H1 (cell line): ENCODE measurements around the gene AGPAT2. TPM values are rescaled to one million over a fixed set of nuclear protein-coding genes. Genes with fewer than 3 reads are reported as not detected.

Source experiments
- CTCF ChIA-PET: fragments of 300-600 bp; sonication (Branson Sonifier 250); formaldehyde crosslinking; loops from one replicate; lab custom pipeline; 2021; ENCODE audit not compliant: partially characterized antibody; lab: Charles Lee
- POLR2A ChIA-PET: fragments of 300-600 bp; sonication (Branson Sonifier 250); formaldehyde crosslinking; loops from one replicate; lab custom pipeline; 2021; ENCODE audit warnings: inconsistent platforms; ENCODE audit not compliant: partially characterized antibody; lab: Charles Lee
- DNase-seq, 2 experiments: peaks; one replicate each; pipeline versions ENCODE4 v3.0.0 to v3.0.0-alpha.2; 2010 to 2022; ENCODE audit warnings: low spot score in 2 of 2, low read depth in 1 of 2, mixed read lengths in 1 of 2
- FAIRE-seq: peaks from 2 replicates; lab custom pipeline; 2011; peaks lifted over from hg19 to GRCh38; lab: Jason Lieb, UNC
- H2AFZ ChIP-seq: 2 replicates; pipeline ENCODE4 v1.8.1; 2012; ENCODE audit warnings: low read length, inconsistent platforms
- H2AK5ac ChIP-seq: 2 replicates; pipeline ENCODE4 v1.6.1; 2013; ENCODE audit warnings: low read depth, low read length
- H2BK120ac ChIP-seq: replicated peaks from 2 replicates; pipeline ENCODE3; 2013; ENCODE audit warnings: low read depth, low read length, inconsistent platforms
- H2BK12ac ChIP-seq: 2 replicates; pipeline ENCODE4 v1.6.1; 2013; ENCODE audit warnings: low read depth, low read length
- H2BK15ac ChIP-seq: 2 replicates; pipeline ENCODE4 v1.6.1; 2013; ENCODE audit warnings: low read length
- H2BK20ac ChIP-seq: 2 replicates; pipeline ENCODE4 v1.6.1; 2013; ENCODE audit warnings: low read length
- H2BK5ac ChIP-seq: 2 replicates; pipeline ENCODE4 v1.6.1; 2013; ENCODE audit warnings: low read depth, low read length
- H3K14ac ChIP-seq: 2 replicates; pipeline ENCODE4 v1.6.1; 2013; ENCODE audit warnings: inconsistent platforms; ENCODE audit not compliant: insufficient read length
- H3K18ac ChIP-seq: 2 replicates; pipeline ENCODE4 v1.6.1; 2013; ENCODE audit warnings: low read length; ENCODE audit errors: extremely low read depth
- H3K23ac ChIP-seq: 2 replicates; pipeline ENCODE4 v1.6.1; 2013; ENCODE audit warnings: inconsistent platforms; ENCODE audit not compliant: insufficient read length
- H3K23me2 ChIP-seq: 2 replicates; pipeline ENCODE4 v1.6.1; 2013; ENCODE audit warnings: low read depth, low read length
- H3K27ac ChIP-seq: 2 replicates; pipeline ENCODE4 v1.6.1; 2011; ENCODE audit warnings: low read depth, low read length, inconsistent platforms
- H3K27me3 ChIP-seq, 4 experiments: replicated peaks in 1 of 4; 1 replicate in 1 of 4; 2 replicates in 3 of 4; pipeline versions ENCODE4 v1.6.1 to v1.8.1; 2011 to 2013; ENCODE audit warnings: low read length in 3 of 4, mild to moderate bottlenecking in 3 of 4, inconsistent platforms in 2 of 4, mixed read lengths in 2 of 4, moderate library complexity in 1 of 4; ENCODE audit not compliant: control insufficient read depth in 3 of 4, insufficient read depth in 3 of 4; ENCODE audit errors: extremely low read depth in 1 of 4
- H3K36me3 ChIP-seq, 4 experiments: 2 replicates each; pipeline versions ENCODE4 v1.6.1 to v1.8.1; 2011 to 2013; ENCODE audit warnings: mild to moderate bottlenecking in 4 of 4, low read length in 3 of 4, moderate library complexity in 2 of 4, control low read depth in 1 of 4, inconsistent platforms in 1 of 4; ENCODE audit not compliant: insufficient read depth in 4 of 4, control insufficient read depth in 2 of 4
- H3K4ac ChIP-seq: replicated peaks from 2 replicates; pipeline ENCODE3; 2013; ENCODE audit warnings: low read length, low read depth, mixed read lengths, inconsistent platforms; ENCODE audit not compliant: insufficient read length
- H3K4me1 ChIP-seq, 4 experiments: replicated peaks in 1 of 4; 1 replicate in 1 of 4; 2 replicates in 3 of 4; pipeline versions ENCODE4 v1.6.1 to v1.8.1; 2011 to 2013; ENCODE audit warnings: low read length in 3 of 4, inconsistent platforms in 2 of 4, mixed read lengths in 1 of 4; ENCODE audit not compliant: insufficient read depth in 4 of 4, control insufficient read depth in 3 of 4
- H3K4me2 ChIP-seq, 2 experiments: 2 replicates each; pipeline versions ENCODE4 v1.6.1 to v1.8.1; 2011 to 2013; ENCODE audit warnings: low read depth in 2 of 2, low read length in 2 of 2, control low read depth in 1 of 2, inconsistent platforms in 1 of 2, mild to moderate bottlenecking in 1 of 2; ENCODE audit not compliant: insufficient read depth in 1 of 2
- H3K4me3 ChIP-seq, 4 experiments: fragments of 200-600, 300-600 bp in 1 of 4; sonication (generic), shearing (Covaris generic), sonication (Bioruptor Twin) in 1 of 4; 2 replicates each; pipeline versions ENCODE4 v1.5.1 to v1.8.1; 2011 to 2016; ENCODE audit warnings: low read length in 4 of 4, low read depth in 3 of 4, control low read depth in 2 of 4, inconsistent platforms in 2 of 4, mild to moderate bottlenecking in 2 of 4, mixed read lengths in 1 of 4, moderate library complexity in 1 of 4; ENCODE audit not compliant: insufficient read depth in 2 of 4; ENCODE audit errors: extremely low read depth in 1 of 4
- H3K56ac ChIP-seq: replicated peaks from 2 replicates; pipeline ENCODE3; 2013; ENCODE audit warnings: low read depth, mild to moderate bottlenecking, mixed read lengths, low read length, inconsistent platforms; ENCODE audit not compliant: insufficient read length
- H3K79me1 ChIP-seq: 2 replicates; pipeline ENCODE4 v1.6.1; 2013; ENCODE audit warnings: low read depth, low read length, control low read depth
- H3K79me2 ChIP-seq, 2 experiments: 2 replicates each; pipeline versions ENCODE4 v1.6.1 to v1.8.1; 2012 to 2013; ENCODE audit warnings: low read length in 2 of 2, mild to moderate bottlenecking in 2 of 2, inconsistent platforms in 1 of 2; ENCODE audit not compliant: insufficient read depth in 2 of 2, control insufficient read depth in 1 of 2
- H3K9ac ChIP-seq, 4 experiments: replicated peaks in 1 of 4; 1 replicate in 1 of 4; 2 replicates in 3 of 4; pipeline versions ENCODE4 v1.6.1 to v1.8.1; 2011 to 2013; ENCODE audit warnings: low read depth in 3 of 4, low read length in 3 of 4, control low read depth in 2 of 4, mild to moderate bottlenecking in 2 of 4, moderate library complexity in 2 of 4, inconsistent platforms in 1 of 4; ENCODE audit errors: extremely low read depth in 1 of 4
- H3K9me3 ChIP-seq, 2 experiments: 2 replicates each; pipeline versions ENCODE4 v1.6.1 to v1.8.1; 2012 to 2013; ENCODE audit warnings: mild to moderate bottlenecking in 2 of 2, moderate library complexity in 2 of 2, control low read depth in 1 of 2, inconsistent platforms in 1 of 2, low read depth in 1 of 2, low read length in 1 of 2, mixed read lengths in 1 of 2; ENCODE audit not compliant: insufficient read depth in 2 of 2
- H4K20me1 ChIP-seq, 2 experiments: replicated peaks in 1 of 2; 2 replicates each; pipeline versions ENCODE3 to v1.8.1; 2011 to 2013; ENCODE audit warnings: inconsistent platforms in 2 of 2, low read length in 2 of 2, mild to moderate bottlenecking in 1 of 2; ENCODE audit not compliant: insufficient read depth in 2 of 2, control insufficient read depth in 1 of 2
- H4K5ac ChIP-seq: 2 replicates; pipeline ENCODE4 v1.6.1; 2013; ENCODE audit warnings: low read length, low read depth, mixed read lengths, inconsistent platforms; ENCODE audit not compliant: insufficient read length
- H4K8ac ChIP-seq: 2 replicates; pipeline ENCODE4 v1.8.0; 2013; ENCODE audit warnings: mild to moderate bottlenecking, moderate library complexity, low read length, inconsistent platforms; ENCODE audit not compliant: insufficient read depth; ENCODE audit errors: extremely low read depth
- H4K91ac ChIP-seq: replicated peaks from 2 replicates; pipeline ENCODE3; 2013; ENCODE audit warnings: low read length, mixed read lengths, inconsistent platforms; ENCODE audit not compliant: insufficient read length
- CBX8 ChIP-seq: fragments of 300-800, 300-1000 bp; sonication (generic); IDR thresholded peaks from 2 replicates; pipeline ENCODE4 v1.7.1; 2016; ENCODE audit warnings: low read depth, low read length, borderline replicate concordance
- TEAD4 ChIP-seq: IDR thresholded peaks from 2 replicates; pipeline ENCODE4 v1.6.1; 2012; ENCODE audit warnings: low read depth, low read length, inconsistent platforms, mixed read lengths
- YY1 ChIP-seq: IDR thresholded peaks from 2 replicates; pipeline ENCODE4 v1.6.1; 2011; ENCODE audit warnings: low read depth, mild to moderate bottlenecking, low read length
- WGBS, 2 experiments: shearing (Covaris generic) in 1 of 2; methylation state at CpG; one replicate each; pipeline versions ENCODE4 v1.1.6 to v1.1.7; 2013 to 2015; ENCODE audit warnings: low lambda C conversion rate in 2 of 2, mixed read lengths in 2 of 2, inconsistent platforms in 1 of 2, low coverage in 1 of 2, missing lambda C conversion rate in 1 of 2; ENCODE audit not compliant: insufficient replicate concordance in 2 of 2, insufficient coverage in 1 of 2, insufficient read length in 1 of 2; ENCODE audit errors: extremely low coverage in 1 of 2, missing lambda C conversion rate in 1 of 2; 5-methylcytosine and 5-hydroxymethylcytosine counted together
- polyA plus RNA-seq, 7 experiments: library from polyadenylated mRNA; depleted of rRNA in 3 of 7; stranded (reverse) in 5 of 7; unstranded in 2 of 7; fragments of >200 nt in 5 of 7; fragments of 200-250 nt in 2 of 7; gene quantifications; 1 replicate in 5 of 7; 2 replicates in 1 of 7; 4 replicates in 1 of 7; pipeline versions ENCODE4 v1.2.1 to v1.2.3, GENCODE V29; 2011 to 2013; ENCODE audit warnings: missing spikeins in 2 of 7, mixed read lengths in 2 of 7
- total RNA-seq: library from RNA; stranded (reverse); fragmentation: NEBNext Ultra II Directional; extraction: Animal tissue kit (Norgen Biotek cat#: 25700); gene quantifications from 2 replicates; pipeline ENCODE4 v1.2.1, GENCODE V29; 2021

Gene AGPAT2
- total and polyA plus RNA-seq, 2 of the 8 experiments (the other 6 are each of a cell fraction or from before 2014, with no cell fraction given), result 31.6 to 37.6 TPM

- Histone ChIP-seq H3K9me3 (no peaks in the 10 kb centered on the region), H3K23ac (no peak overlapping the region), H2AFZ (no peak overlapping the region), H2BK120ac (no peak overlapping the region), H3K14ac (no peak overlapping the region), H3K27me3 (peaks cover 0 to 11% (median 5%) of the 10 kb centered on the region in 4 experiments; a peak in 4 of 7 replicates), H3K23me2 (peaks cover 13% of the 10 kb centered on the region; the same call in 1 of the 2 replicates), H3K4me3 (no peak overlapping the region), H3K36me3 (no peaks in the 10 kb centered on the region), H3K27ac (no peak overlapping the region), H4K5ac (no peak overlapping the region), H2BK20ac (no peak overlapping the region), H2BK15ac (0 out of 2 replicates have a peak overlapping the region, but pooled peaks have one; percentile 61), H3K4me1 (peaks cover 0 to 24% (median 11%) of the 10 kb centered on the region in 4 experiments; a peak in 4 of 7 replicates), H3K4ac (no peak overlapping the region), H3K9ac (no peak overlapping the region), H4K8ac (peak overlapping the region; percentile 14), H4K20me1 (peaks cover 2 to 10% of the 10 kb centered on the region in 2 experiments), H3K79me1 (peaks cover 6% of the 10 kb centered on the region), H2AK5ac (no peak overlapping the region), H3K56ac (no peak overlapping the region), H2BK12ac (peak overlapping the region; percentile 14; the same call in 1 of the 2 replicates), H4K91ac (no peak overlapping the region), H3K18ac (no peak overlapping the region)
- no peak for FAIRE-seq
- CTCF ChIA-PET, result interaction anchor here (1.2 to 12.8 kb wide), 6 partner anchors 10 to 196 kb away, joined by 4 to 125 read pairs (median 5); no protein-coding TSS in a partner anchor
- 85% methylated on average over 15 of the region's 15 CpGs; no CpG with 5 or more reads in 1 of the 2 experiments for WGBS, 2 experiments
- no peak for TF ChIP-seq YY1
- TF ChIP-seq TEAD4, result no peak
- TF ChIP-seq CBX8, result no peak
- TF ChIP-seq, all 59 proteins: peak for 0
- POLR2A ChIA-PET, result interaction anchor here (1.2 to 3.1 kb wide), 3 partner anchors 8 to 30 kb away, joined by 3 to 15 read pairs (median 3); no protein-coding TSS in a partner anchor
- Histone ChIP-seq H3K79me2 (no peaks in the 10 kb centered on the region), H2BK5ac (no peak overlapping the region), H3K4me2 (no peak overlapping the region)
- DNase-seq, result no peak
Observed at GRCh38 chr9:136684339-136684738, 2.9 kb downstream of the AGPAT2 start.
